Measurements from ENCODE around the gene GBP3. TPM values are rescaled to one million over a fixed set of nuclear protein-coding genes. Genes with fewer than 3 reads are reported as not detected.
"Not testable (repeated sequence)": the region's sequence is repeated elsewhere in the genome, so short reads cannot be mapped to it uniquely, and the experiment has no call there.

Gene GBP3
- polyA plus RNA-seq, 3 donors = 26.0 to 31.6 (median 26.5) TPM

DNA sequence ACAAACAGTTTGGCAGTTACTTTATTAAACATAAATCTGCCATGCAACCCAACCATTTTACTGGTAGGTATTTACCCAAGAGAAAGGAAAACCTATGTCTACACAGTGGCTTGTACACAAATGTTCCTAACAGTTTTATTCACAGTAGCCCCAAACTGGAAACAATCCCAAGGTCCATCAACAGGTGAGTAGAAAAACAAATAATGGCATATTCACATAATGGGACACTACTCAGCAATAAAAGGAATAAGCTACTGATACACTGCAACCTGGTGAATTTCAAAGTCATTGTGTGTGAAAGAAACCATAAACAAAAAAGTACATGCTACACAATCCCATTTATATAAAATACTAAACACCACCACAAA lies 42.9 kb downstream of the GBP3 start:
- DNase-seq (ENCODE audit: low read depth in 3 of 3, low spot score in 2 of 3) = no peak

DNA sequence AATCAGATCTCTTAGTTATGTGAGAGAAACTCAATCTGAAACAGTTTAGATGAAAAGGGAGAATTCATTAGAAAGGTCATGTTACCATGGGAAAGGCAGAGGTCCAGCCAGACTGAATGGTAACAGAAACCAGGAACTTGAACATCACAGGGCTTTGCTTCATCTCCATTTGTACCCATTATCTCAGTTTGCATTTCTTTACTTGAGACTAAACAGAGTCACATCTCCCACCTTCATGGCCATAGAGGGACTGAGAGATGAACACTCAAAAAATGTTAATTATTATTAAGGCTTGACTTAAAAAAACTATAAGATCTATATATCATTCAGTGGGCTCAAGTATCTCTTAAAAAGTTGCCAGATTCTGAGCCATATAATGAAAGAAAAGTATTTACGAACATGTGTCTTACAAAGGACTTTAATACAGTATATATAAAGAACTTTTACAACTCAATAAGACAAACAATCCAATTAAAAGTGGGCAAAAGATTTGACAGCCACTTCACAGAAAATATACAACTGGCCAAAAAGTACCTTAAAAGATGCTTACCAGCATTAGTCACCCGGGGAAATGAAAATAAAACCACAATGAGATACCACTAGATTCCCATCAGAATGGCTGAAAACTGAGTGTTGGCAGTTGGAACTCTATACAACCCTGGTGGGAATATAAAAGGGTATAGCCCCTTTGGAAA lies 43.5 kb downstream of the GBP3 start:
- no peak for DNase-seq (ENCODE audit: low read depth in 3 of 3, low spot score in 2 of 3)

DNA sequence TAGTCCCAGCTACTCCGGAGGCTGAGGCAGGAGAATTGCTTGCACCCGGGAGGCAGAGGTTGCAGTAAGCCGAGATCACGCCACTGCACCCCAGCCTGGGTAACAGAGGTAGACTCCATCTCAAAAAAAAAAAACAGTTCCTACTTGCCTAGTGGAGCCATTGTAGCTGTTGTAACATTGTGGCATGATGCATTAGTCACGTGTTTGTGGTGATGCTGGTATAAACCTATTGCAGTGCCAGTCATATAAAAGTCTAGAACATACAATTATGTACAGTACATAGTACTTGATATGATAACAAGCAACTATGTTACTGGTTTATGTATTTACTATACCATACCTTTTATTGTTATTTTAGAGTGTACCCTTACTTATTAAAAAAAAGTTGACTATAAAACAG lies 46.4 kb downstream of the GBP3 start:
- DNase-seq (ENCODE audit: low read depth in 3 of 3, low spot score in 2 of 3) = no peak

DNA sequence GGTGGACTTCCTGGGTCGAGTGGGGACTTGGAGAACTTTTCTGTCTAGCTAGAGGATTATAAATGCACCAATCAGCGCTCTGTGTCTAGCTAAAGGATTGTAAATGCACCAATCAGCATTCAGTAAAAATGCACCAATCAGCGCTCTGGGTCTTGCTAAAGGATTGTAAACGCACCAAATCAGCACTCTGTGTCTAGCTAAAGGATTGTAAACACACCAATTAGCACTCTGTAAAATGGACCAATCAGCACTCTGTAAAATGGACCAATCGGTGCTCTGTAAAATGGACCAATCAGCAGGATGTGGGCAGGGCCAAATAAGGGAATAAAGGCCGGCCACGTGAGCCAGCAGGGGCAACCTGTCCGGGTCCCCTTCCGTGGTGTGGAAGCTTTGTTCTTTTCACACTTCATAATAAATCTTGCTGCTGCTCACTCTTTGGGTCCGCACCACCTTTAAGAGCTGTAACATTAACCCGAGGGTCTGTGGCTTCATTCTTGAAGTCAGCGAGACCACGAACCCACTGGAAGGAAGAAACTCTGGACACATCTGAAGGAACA lies 48.0 kb downstream of the GBP3 start:
- not testable (repeated sequence) for DNase-seq (ENCODE audit: low read depth in 3 of 3, low spot score in 2 of 3)

DNA sequence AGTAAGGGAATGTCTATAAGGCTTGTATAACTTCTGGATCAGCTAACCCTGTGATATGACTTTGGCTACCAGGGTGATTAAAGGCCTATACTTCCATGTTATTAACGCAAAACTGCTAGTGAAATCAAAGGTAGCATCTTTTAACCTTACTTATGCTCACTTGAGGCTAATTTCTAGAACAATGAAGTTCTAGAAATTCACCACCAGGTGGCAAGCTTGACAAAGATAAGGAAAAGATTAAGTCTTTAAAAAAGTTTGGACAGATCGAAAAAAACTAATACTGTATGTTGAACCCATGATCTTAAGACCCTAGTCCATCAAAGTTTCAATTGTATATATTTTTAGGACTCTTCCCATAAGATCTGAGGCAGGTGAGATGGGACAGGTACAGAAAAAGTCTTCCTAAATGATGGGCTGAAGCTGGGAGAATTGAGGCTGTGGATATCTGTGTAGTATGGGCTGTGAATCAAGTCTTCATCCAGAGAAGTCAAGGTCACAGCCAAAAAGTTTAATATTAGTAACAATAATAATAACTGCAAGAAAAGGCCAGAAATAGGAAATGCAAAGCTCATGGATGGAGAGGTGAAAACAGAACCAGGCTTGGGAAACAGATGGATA lies 49.0 kb downstream of the GBP3 start:
- DNase-seq (ENCODE audit: low read depth in 3 of 3, low spot score in 2 of 3) = no peak

DNA sequence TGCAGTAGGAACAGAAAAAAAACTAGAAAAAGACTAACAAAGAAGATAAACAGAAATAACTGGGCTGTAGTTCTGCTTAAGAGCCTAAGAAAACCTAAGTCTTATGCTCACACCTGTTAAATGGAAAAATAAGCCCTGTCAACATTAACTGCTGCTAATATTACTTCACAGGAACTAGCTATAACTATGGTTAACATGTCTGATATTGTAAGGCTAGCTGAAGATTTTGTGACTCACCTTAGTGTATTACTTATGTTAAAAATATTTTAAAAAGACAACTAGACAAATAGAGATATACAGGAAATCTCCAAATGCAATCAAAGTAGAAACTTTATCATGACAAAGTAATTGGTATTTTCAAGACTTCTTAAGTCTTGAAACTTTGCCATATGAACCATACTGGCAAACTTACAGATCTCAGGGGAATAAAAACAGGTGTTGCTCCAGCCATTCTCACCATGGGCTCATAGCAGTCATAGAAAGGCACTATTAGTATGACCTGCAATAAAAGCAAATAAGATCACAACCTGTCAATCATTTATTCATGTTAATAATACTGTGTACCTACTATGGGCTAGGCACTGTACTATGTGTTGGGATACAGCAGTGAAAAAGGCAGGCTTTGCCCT lies 60.9 kb downstream of the GBP3 start:
- DNase-seq (ENCODE audit: low read depth in 3 of 3, low spot score in 2 of 3) = no peak

DNA sequence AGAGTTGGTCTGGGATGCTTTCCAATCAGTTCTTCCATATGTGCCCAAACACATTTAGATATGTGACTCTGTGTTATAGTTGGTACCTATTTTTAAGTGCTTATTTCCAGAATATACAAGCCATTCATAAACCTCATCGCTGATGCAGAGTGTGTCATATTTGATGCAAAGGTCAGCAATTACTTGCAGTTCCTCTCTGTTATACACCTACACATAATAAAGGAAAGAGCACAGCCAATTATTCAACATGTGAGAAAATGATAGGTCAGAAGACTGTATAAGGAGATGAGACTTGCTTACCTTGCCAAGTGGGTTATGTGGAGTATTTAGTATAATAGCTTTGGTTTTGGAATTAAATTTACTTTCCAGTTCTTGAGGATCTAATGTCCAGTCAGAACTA lies 61.6 kb downstream of the GBP3 start:
- no peak for DNase-seq (ENCODE audit: low read depth in 3 of 3, low spot score in 2 of 3)

Other genes starting within 250 kb of the GBP3 start
- gene GTF2B, start 131.3 kb downstream of the GBP3 start, polyA plus RNA-seq (ENCODE audit: insufficient read length in 3 of 3) = 10 to 100 TPM; 49.4 to 55.4 (median 53.7) TPM
- 10 to 100 TPM; 56.5 to 65.0 (median 56.8) TPM for gene KYAT3, start 30.2 kb downstream of the GBP3 start, polyA plus RNA-seq (ENCODE audit: insufficient read length in 3 of 3)
- gene RBMXL1, start 30.2 kb downstream of the GBP3 start, polyA plus RNA-seq (ENCODE audit: insufficient read length in 3 of 3) = 10 to 100 TPM; 17.3 to 20.4 (median 20.3) TPM
- 10 to 100 TPM; 14.9 to 18.0 (median 14.9) TPM for gene GBP1, start 42.3 kb upstream of the GBP3 start, polyA plus RNA-seq (ENCODE audit: insufficient read length in 3 of 3)
- 1 to 10 TPM; 1.8 to 4.0 (median 3.5) TPM for gene GBP2, start 103.2 kb upstream of the GBP3 start, polyA plus RNA-seq (ENCODE audit: insufficient read length in 3 of 3)
- gene GBP7, start 153.1 kb upstream of the GBP3 start, polyA plus RNA-seq (ENCODE audit: insufficient read length in 3 of 3) = under 1 TPM in 2 of 3 donors, not detected in 1; 0.14 to 0.18 TPM
- 10 to 100 TPM; 11.2 to 13.1 (median 11.6) TPM for gene GBP4, start 176.1 kb upstream of the GBP3 start, polyA plus RNA-seq (ENCODE audit: insufficient read length in 3 of 3)
- 1 to 10 TPM in 1 of 3 donors, under 1 TPM in 2; 0.31 to 1.2 (median 0.33) TPM for gene GBP5, start 250.0 kb upstream of the GBP3 start, polyA plus RNA-seq (ENCODE audit: insufficient read length in 3 of 3)

Data from right renal cortex interstitium (tissue), 3 donors.